K562 (cell line): ENCODE measurements around the gene F11R. TPM values are rescaled to one million over a fixed set of nuclear protein-coding genes. Genes with fewer than 3 reads are reported as not detected.
A peak's percentile ranks its signal among the peaks of the same experiment; 100 is the strongest.

Experiments used
- ATF1 ChIP-seq, 2 experiments: fragments of 450-650 bp in 1 of 2; IDR thresholded peaks; 2 replicates each; pipeline ENCODE4 v1.6.1; 2016; ENCODE audit warnings: missing compliant biosample characterization in 1 of 2, missing genetic modification characterization in 1 of 2
- CHD1 ChIP-seq: fragments of 200-600 bp; sonication (generic); IDR thresholded peaks from one replicate; pipeline ENCODE4 v1.6.1; 2012; ENCODE audit warnings: mild to moderate bottlenecking, moderate library complexity, low read length, inconsistent platforms
- COPS2 ChIP-seq: fragments of 450-650 bp; conservative IDR thresholded peaks from 2 replicates; pipeline ENCODE4 v1.6.1; 2016; ENCODE audit warnings: mild to moderate bottlenecking, moderate library complexity
- ERF ChIP-seq: fragments of 450-650 bp; formaldehyde crosslinking; IDR thresholded peaks from 2 replicates; pipeline ENCODE4 v1.4.0; 2020; ENCODE audit warnings: mild to moderate bottlenecking, mixed read lengths
- ETV5 ChIP-seq: sonication (generic); formaldehyde crosslinking; IDR thresholded peaks from 2 replicates; pipeline ENCODE4 v1.4.0; 2020; ENCODE audit warnings: low read depth, mild to moderate bottlenecking, missing genetic modification reagents
- HMBOX1 ChIP-seq: sonication (generic); IDR thresholded peaks from 2 replicates; pipeline ENCODE4 v1.6.1; 2016
- MTA3 ChIP-seq: fragments of 450-650 bp; formaldehyde crosslinking; IDR thresholded peaks from 2 replicates; pipeline ENCODE4 v1.6.1; 2017; ENCODE audit warnings: mild to moderate bottlenecking, borderline replicate concordance
- NFE2 ChIP-seq: IDR thresholded peaks from 2 replicates; pipeline ENCODE4 v1.6.1; 2014; ENCODE audit warnings: antibody characterized with exemption, low read depth
- NR2F6 ChIP-seq: fragments of 450-650 bp; formaldehyde crosslinking; IDR thresholded peaks from 2 replicates; pipeline ENCODE4 v1.4.0; 2020; ENCODE audit warnings: mild to moderate bottlenecking
- POU5F1 ChIP-seq: fragments of 150-350 bp; IDR thresholded peaks from 2 replicates; pipeline ENCODE4 v1.6.1; 2014; ENCODE audit warnings: borderline replicate concordance, low read length, low read depth, mild to moderate bottlenecking; ENCODE audit not compliant: partially characterized antibody
- RBM25 ChIP-seq: fragments of 200-400 bp; formaldehyde crosslinking; IDR thresholded peaks from 2 replicates; pipeline ENCODE4 v1.6.1; 2018; ENCODE audit warnings: low read length, low read depth, moderate library complexity; ENCODE audit not compliant: severe bottlenecking
- SMARCA4 ChIP-seq: fragments of 450-650 bp; IDR thresholded peaks from 2 replicates; pipeline ENCODE4 v1.6.1; 2016
- TAF1 ChIP-seq: IDR thresholded peaks from 2 replicates; pipeline ENCODE4 v1.6.1; 2011; ENCODE audit warnings: mild to moderate bottlenecking, low read length, moderate library complexity; ENCODE audit not compliant: insufficient read depth, control insufficient read depth, severe bottlenecking; ENCODE audit errors: extremely low read depth
- THRA ChIP-seq: fragments of 450-650 bp; IDR thresholded peaks from 2 replicates; pipeline ENCODE4 v1.6.1; 2017; ENCODE audit warnings: mild to moderate bottlenecking, moderate library complexity
- THRAP3 ChIP-seq: fragments of 450-650 bp; IDR thresholded peaks from 2 replicates; pipeline ENCODE4 v1.6.1; 2016; ENCODE audit warnings: mild to moderate bottlenecking, inconsistent platforms, borderline replicate concordance
- ZC3H4 ChIP-seq: sonication (generic); formaldehyde crosslinking; IDR thresholded peaks from 2 replicates; pipeline ENCODE4 v1.9.0; 2021; ENCODE audit warnings: missing genetic modification reagents, borderline replicate concordance
- ZFP91 ChIP-seq: sonication (generic); formaldehyde crosslinking; IDR thresholded peaks from 2 replicates; pipeline ENCODE4 v1.8.0; 2022; ENCODE audit warnings: mild to moderate bottlenecking, missing genetic modification reagents
- ZNF175 ChIP-seq: fragments of 200-800 bp; sonication (Bioruptor generic); IDR thresholded peaks from 2 replicates; pipeline ENCODE4 v1.6.1; 2016; ENCODE audit warnings: low read depth, mild to moderate bottlenecking, missing genetic modification characterization, missing compliant biosample characterization
- ZNF197 ChIP-seq: fragments of 200-800 bp; sonication (Bioruptor generic); IDR thresholded peaks from 2 replicates; pipeline ENCODE4 v1.6.1; 2016; ENCODE audit warnings: low read depth, missing genetic modification characterization, missing compliant biosample characterization
- ZNF41 ChIP-seq: fragments of 250-450 bp; sonication (Bioruptor Pico); conservative IDR thresholded peaks from 2 replicates; pipeline ENCODE4 v1.4.0; 2020; ENCODE audit warnings: mild to moderate bottlenecking
- ZNF699 ChIP-seq: fragments of 250-450 bp; sonication (Bioruptor Pico); IDR thresholded peaks from 2 replicates; pipeline ENCODE4 v1.8.0; 2021; ENCODE audit warnings: mild to moderate bottlenecking, moderate library complexity; ENCODE audit not compliant: insufficient replicate concordance
- ZNF766 ChIP-seq: fragments of 200-800 bp; sonication (Bioruptor generic); conservative IDR thresholded peaks from 2 replicates; pipeline ENCODE4 v1.6.1; 2016; ENCODE audit warnings: missing genetic modification characterization, missing compliant biosample characterization
- polyA plus RNA-seq, 8 experiments: library from polyadenylated mRNA; depleted of rRNA in 4 of 8; stranded (reverse) in 5 of 8; unstranded in 3 of 8; fragments of >200 nt; fragmentation: Nextera tagmentation in 2 of 8; fragmentation: Illumina TruSeq in 1 of 8; extraction: Ambion mirVana in 2 of 8; extraction: Trizol in 1 of 8; gene quantifications; 2 replicates each; pipeline versions ENCODE4 v1.2.1 to v1.2.3, GENCODE V29; 2011 to 2014; ENCODE audit warnings: inconsistent platforms in 1 of 8, missing spikeins in 1 of 8
- total RNA-seq, 7 experiments: library from RNA; depleted of rRNA in 6 of 7; stranded (reverse); fragments of >200 nt in 6 of 7; fragmentation: Illumina TruSeq in 2 of 7; extraction: Trizol in 2 of 7; gene quantifications; 2 replicates each; pipeline versions ENCODE4 v1.2.1 to v1.2.3, GENCODE V29; 2011 to 2021; ENCODE audit warnings: low replicate concordance in 1 of 7
- TF ChIP-seq, protein P1 (sequence below): conservative IDR thresholded peaks from 2 replicates; pipeline ENCODE4 v1.6.1; 2011; ENCODE audit warnings: low read depth, mild to moderate bottlenecking, low read length; ENCODE audit not compliant: control insufficient read depth

The F11R gene
- total and polyA plus RNA-seq, 9 of the 15 experiments (the other 6 are each of a cell fraction or from before 2014, with no cell fraction given), result 27.4 to 187 (median 52.5) TPM

GRCh38 chr1:161044908-161045735 is 24.2 kb upstream of the F11R start (continued):
- TF ChIP-seq CHD1, result peak; percentile 61
- TF ChIP-seq ATF1 (CRISPR knock-in tag; IDR thresholded peaks at IDR 0.05), result no peak
- TF ChIP-seq ATF1 (tag; IDR thresholded peaks at IDR 0.05), result no peak; the same call in 1 of the 2 replicates
- no peak for TF ChIP-seq ZNF41 (CRISPR knock-in tag)
- TF ChIP-seq ZNF766 (CRISPR knock-in tag), result no peak
- no peak for TF ChIP-seq THRA
- TF ChIP-seq COPS2, result no peak
- no peak for TF ChIP-seq ZC3H4 (CRISPR knock-in tag)
- no peak for TF ChIP-seq RBM25
- no peak for TF ChIP-seq NFE2
- peak; percentile 15; the same call in 1 of the 2 replicates for TF ChIP-seq ERF
- no peak for TF ChIP-seq THRAP3
- no peak for TF ChIP-seq NR2F6 (CRISPR knock-in tag)
- TF ChIP-seq TAF1, result no peak
- TF ChIP-seq, protein P1, sequence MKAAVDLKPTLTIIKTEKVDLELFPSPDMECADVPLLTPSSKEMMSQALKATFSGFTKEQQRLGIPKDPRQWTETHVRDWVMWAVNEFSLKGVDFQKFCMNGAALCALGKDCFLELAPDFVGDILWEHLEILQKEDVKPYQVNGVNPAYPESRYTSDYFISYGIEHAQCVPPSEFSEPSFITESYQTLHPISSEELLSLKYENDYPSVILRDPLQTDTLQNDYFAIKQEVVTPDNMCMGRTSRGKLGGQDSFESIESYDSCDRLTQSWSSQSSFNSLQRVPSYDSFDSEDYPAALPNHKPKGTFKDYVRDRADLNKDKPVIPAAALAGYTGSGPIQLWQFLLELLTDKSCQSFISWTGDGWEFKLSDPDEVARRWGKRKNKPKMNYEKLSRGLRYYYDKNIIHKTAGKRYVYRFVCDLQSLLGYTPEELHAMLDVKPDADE, result 0 out of 2 replicates have a peak, but pooled peaks have one; percentile 30
- no peak for TF ChIP-seq ETV5 (CRISPR knock-in tag)
- no peak for TF ChIP-seq ZNF197 (CRISPR knock-in tag)
- TF ChIP-seq POU5F1, result no peak
- TF ChIP-seq SMARCA4, result peak; percentile 46; the same call in 1 of the 2 replicates
- TF ChIP-seq ZNF699, result no peak
- TF ChIP-seq MTA3, result 0 out of 2 replicates have a peak, but pooled peaks have one; percentile 4
- TF ChIP-seq ZFP91 (CRISPR knock-in tag), result no peak
- TF ChIP-seq HMBOX1, result no peak
- TF ChIP-seq ZNF175 (CRISPR knock-in tag), result no peak
